Lung (tissue), 12 donors: ENCODE results near the gene SCN5A. TPM values are rescaled to one million over a fixed set of nuclear protein-coding genes. Genes with fewer than 3 reads are reported as not detected.

Source experiments
- ATAC-seq: fragments of 200-7000 bp; cut with Tn5 transposase; one replicate; pipeline ENCODE4 v1.9.1; 2020; ENCODE audit warnings: moderate number of reproducible peaks; ENCODE audit not compliant: insufficient read depth, low FRiP score
- DNase-seq, 3 donors: peaks; one replicate each; pipeline ENCODE4 v3.0.0-alpha.2; 2013 to 2017
- H3K27ac ChIP-seq, 2 donors: one replicate each; pipeline ENCODE4 v1.5.1; 2013; ENCODE audit warnings: mild to moderate bottlenecking in 2 of 2, moderate library complexity in 2 of 2, control low read depth in 1 of 2, inconsistent platforms in 1 of 2, low read depth in 1 of 2, low read length in 1 of 2
- H3K27me3 ChIP-seq, 3 donors: one replicate each; pipeline ENCODE4 v1.5.1; 2013; ENCODE audit warnings: low read length in 2 of 3; ENCODE audit not compliant: control insufficient read depth in 3 of 3, insufficient read depth in 3 of 3
- H3K36me3 ChIP-seq, 4 donors: one replicate each; pipeline ENCODE4 v1.5.1; 2013; ENCODE audit warnings: low read length in 4 of 4, mild to moderate bottlenecking in 1 of 4, moderate library complexity in 1 of 4; ENCODE audit not compliant: control insufficient read depth in 4 of 4, insufficient read depth in 4 of 4
- H3K4me1 ChIP-seq, 5 donors: one replicate each; pipeline ENCODE4 v1.5.1; 2013; ENCODE audit warnings: low read length in 5 of 5, mild to moderate bottlenecking in 2 of 5, moderate library complexity in 1 of 5; ENCODE audit not compliant: control insufficient read depth in 5 of 5, insufficient read depth in 5 of 5
- H3K4me3 ChIP-seq: one replicate; pipeline ENCODE4 v1.5.1; 2013; ENCODE audit warnings: mild to moderate bottlenecking, control low read depth, moderate library complexity
- H3K9ac ChIP-seq, 2 donors: one replicate each; pipeline ENCODE4 v1.5.1; 2013; ENCODE audit warnings: low read length in 2 of 2, control low read depth in 1 of 2; ENCODE audit not compliant: insufficient read depth in 1 of 2
- H3K9me3 ChIP-seq, 4 donors: one replicate each; pipeline ENCODE4 v1.5.1; 2013; ENCODE audit warnings: low read length in 3 of 4, mild to moderate bottlenecking in 1 of 4, moderate library complexity in 1 of 4; ENCODE audit not compliant: control insufficient read depth in 4 of 4, insufficient read depth in 3 of 4
- WGBS, 2 donors: extraction: QIAGEN DNeasy Blood & Tissue Kit; methylation state at CpG; one replicate each; pipeline ENCODE4 v1.1.7; 2013; 5-methylcytosine and 5-hydroxymethylcytosine counted together
- polyA plus RNA-seq, 2 donors: library from polyadenylated mRNA; stranded (reverse); fragments of 200-250 nt; gene quantifications; one replicate each; pipeline ENCODE4 v1.2.1, GENCODE V29; 2013
- total RNA-seq, 2 donors: library from RNA; depleted of rRNA in 1 of 2; stranded (reverse); fragments of >200 nt in 1 of 2; gene quantifications; one replicate each; pipeline ENCODE4 v1.2.1, GENCODE V29; 2014 to 2021
- TF ChIP-seq, protein P1 (sequence below): IDR thresholded peaks from 2 replicates; pipeline ENCODE4 v1.5.1; 2012; ENCODE audit warnings: mild to moderate bottlenecking; ENCODE audit errors: control extremely low read depth, extremely low read depth
- donor health status: control.
- donor health status: control.
- donor health status: Bipolar disorder and iron deficiency.
- donor health status: healthy.
- donor health status: DM: yes; HTN: yes; CAD: no.

Gene SCN5A
- total and polyA plus RNA-seq, 4 donors, result 0.02 to 2.5 (median 0.37) TPM

DNA sequence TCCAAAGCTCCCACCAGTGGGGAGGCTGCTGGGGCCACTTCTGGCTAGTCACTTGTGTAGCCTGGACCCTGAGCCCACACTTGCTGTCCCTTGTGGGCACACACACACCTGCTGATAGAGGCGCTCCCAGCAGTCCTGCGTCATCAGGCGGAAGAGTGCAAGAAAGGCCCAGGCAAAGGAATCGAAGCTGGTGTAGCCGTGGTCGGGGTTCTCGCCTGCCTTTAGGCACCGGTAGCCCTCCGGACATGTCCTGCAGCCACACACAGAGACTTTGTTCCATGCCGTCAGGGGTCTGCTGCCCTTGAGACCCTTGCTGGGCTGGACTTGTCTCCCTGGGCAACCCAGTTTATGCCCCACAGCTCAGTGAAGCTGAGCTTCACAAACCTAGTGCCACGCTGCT, 42.9 kb downstream of the SCN5A start:
- TF ChIP-seq, protein P1, sequence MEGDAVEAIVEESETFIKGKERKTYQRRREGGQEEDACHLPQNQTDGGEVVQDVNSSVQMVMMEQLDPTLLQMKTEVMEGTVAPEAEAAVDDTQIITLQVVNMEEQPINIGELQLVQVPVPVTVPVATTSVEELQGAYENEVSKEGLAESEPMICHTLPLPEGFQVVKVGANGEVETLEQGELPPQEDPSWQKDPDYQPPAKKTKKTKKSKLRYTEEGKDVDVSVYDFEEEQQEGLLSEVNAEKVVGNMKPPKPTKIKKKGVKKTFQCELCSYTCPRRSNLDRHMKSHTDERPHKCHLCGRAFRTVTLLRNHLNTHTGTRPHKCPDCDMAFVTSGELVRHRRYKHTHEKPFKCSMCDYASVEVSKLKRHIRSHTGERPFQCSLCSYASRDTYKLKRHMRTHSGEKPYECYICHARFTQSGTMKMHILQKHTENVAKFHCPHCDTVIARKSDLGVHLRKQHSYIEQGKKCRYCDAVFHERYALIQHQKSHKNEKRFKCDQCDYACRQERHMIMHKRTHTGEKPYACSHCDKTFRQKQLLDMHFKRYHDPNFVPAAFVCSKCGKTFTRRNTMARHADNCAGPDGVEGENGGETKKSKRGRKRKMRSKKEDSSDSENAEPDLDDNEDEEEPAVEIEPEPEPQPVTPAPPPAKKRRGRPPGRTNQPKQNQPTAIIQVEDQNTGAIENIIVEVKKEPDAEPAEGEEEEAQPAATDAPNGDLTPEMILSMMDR, result no peak
- WGBS, 2 donors, result 92 to 100% methylated on average over 11 of the region's 11 CpGs
- no peaks in the 10 kb centered on the region for H3K27me3 ChIP-seq
- H3K27ac ChIP-seq, result no peak overlapping the region
- peaks cover 0 to 2% (median 0%) of the 10 kb centered on the region in 4 donors for H3K36me3 ChIP-seq
- DNase-seq (no peak), ATAC-seq (no peak)
- H3K4me1 ChIP-seq, result no peaks in the 10 kb centered on the region
- peaks cover 0 to 3% (median 0%) of the 10 kb centered on the region in 4 donors for H3K9me3 ChIP-seq
- no peak overlapping the region for H3K4me3 ChIP-seq
- H3K9ac ChIP-seq, result no peak overlapping the region

DNA sequence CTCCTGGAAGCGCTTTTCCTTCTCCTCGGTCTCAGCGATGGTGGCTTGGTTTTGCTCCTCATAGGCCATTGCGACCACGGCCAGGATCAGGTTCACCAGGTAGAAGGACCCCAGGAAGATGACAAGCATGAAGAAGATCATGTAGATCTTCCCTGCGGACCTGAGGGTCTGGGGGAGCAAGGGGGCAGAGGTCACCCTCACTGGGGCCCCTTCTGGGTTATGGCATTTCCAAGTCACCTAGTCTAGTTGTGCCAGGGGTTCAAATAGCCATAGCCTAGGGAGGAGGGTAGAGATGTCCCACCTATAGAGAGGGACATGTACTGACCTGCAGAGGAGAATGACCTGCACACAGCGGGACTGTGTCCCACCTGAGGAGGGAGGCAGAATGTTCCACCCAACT, 43.5 kb downstream of the SCN5A start:
- Histone ChIP-seq H3K9ac (no peak overlapping the region), H3K4me1 (no peaks in the 10 kb centered on the region), H3K36me3 (peaks cover 0 to 2% (median 0%) of the 10 kb centered on the region in 4 donors), H3K9me3 (peaks cover 0 to 3% (median 0%) of the 10 kb centered on the region in 4 donors), H3K27ac (no peak overlapping the region), H3K4me3 (no peak overlapping the region), H3K27me3 (no peaks in the 10 kb centered on the region)
- TF ChIP-seq, protein P1, result no peak
- no peak for DNase-seq
- no peak for ATAC-seq
- 94% methylated on average over 7 of the region's 7 CpGs for WGBS, 2 donors

GRCh38 chr3:38604246-38604645, 45.2 kb downstream of the SCN5A start:
- H3K9me3 ChIP-seq, result peaks cover 0 to 3% (median 0%) of the 10 kb centered on the region in 4 donors
- no peak for ATAC-seq
- DNase-seq, result no peak
- H3K27me3 ChIP-seq, result no peaks in the 10 kb centered on the region
- 91 to 97% methylated on average over 6 of the region's 6 CpGs for WGBS, 2 donors
- H3K4me3 ChIP-seq, result no peak overlapping the region
- H3K9ac ChIP-seq, result no peak overlapping the region
- TF ChIP-seq, protein P1, result no peak
- H3K27ac ChIP-seq, result no peak overlapping the region
- no peaks in the 10 kb centered on the region for H3K4me1 ChIP-seq
- peaks cover 0 to 2% (median 0%) of the 10 kb centered on the region in 4 donors for H3K36me3 ChIP-seq

DNA sequence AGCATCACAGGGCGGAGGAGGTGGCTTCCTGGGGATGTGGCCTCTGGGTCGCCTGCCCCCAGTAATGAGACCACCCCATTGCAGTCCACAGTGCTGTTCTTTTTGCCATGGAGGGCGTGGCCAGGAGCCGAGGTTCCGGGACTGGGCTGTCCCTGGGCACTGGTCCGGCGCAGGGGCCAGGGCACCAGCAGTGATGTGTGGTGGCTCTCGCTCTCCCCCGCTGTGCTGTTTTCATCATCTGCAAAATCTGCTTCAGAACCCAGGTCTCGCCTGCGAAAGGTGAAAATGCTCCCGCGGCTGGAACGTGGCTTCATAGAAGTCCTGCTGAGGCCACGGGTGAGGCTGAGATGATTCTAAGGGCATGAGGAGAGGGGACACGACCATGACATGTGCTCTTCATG, 45.8 kb downstream of the SCN5A start:
- DNase-seq (no peak), ATAC-seq (no peak)
- WGBS, 2 donors, result 90 to 93% methylated on average over 16 of the region's 16 CpGs
- Histone ChIP-seq H3K36me3 (peaks cover 0 to 2% (median 0%) of the 10 kb centered on the region in 4 donors), H3K9ac (no peak overlapping the region), H3K9me3 (peaks cover 0 to 3% (median 0%) of the 10 kb centered on the region in 4 donors), H3K4me1 (no peaks in the 10 kb centered on the region), H3K27me3 (no peaks in the 10 kb centered on the region), H3K27ac (no peak overlapping the region), H3K4me3 (no peak overlapping the region)
- TF ChIP-seq, protein P1, result no peak
